Adrenal gland (tissue), 12 donors: ENCODE measurements around the gene PRKN. TPM values are rescaled to one million over a fixed set of nuclear protein-coding genes. Genes with fewer than 3 reads are reported as not detected.

Experiments used
- DNase-seq, 7 donors: peaks; one replicate each; pipeline ENCODE4 v3.0.0-alpha.2; 2019 to 2020
- H3K27ac ChIP-seq, 5 donors: fragments of 200-600 bp; sonication (generic) in 4 of 5; 1 replicate in 3 of 5; 2 replicates in 2 of 5; pipeline versions ENCODE4 v1.5.1 to v1.8.0; 2016 to 2020; ENCODE audit warnings: mild to moderate bottlenecking in 1 of 5
- H3K27me3 ChIP-seq: fragments of 200-600 bp; 2 replicates; pipeline ENCODE4 v1.8.0; 2021
- H3K36me3 ChIP-seq, 2 donors: fragments of 200-600 bp; replicated peaks in 1 of 2; 1 replicate in 1 of 2; 2 replicates in 1 of 2; pipeline versions ENCODE4 v1.5.1 to v1.8.0; 2018 to 2022
- H3K4me1 ChIP-seq, 2 donors: fragments of 200-600 bp; replicated peaks in 1 of 2; 1 replicate in 1 of 2; 2 replicates in 1 of 2; pipeline versions ENCODE4 v1.5.1 to v1.8.0; 2018 to 2021
- H3K4me3 ChIP-seq, 4 donors: fragments of 200-600 bp; sonication (generic) in 3 of 4; one replicate each; pipeline ENCODE4 v1.5.1; 2016 to 2018
- H3K9me3 ChIP-seq, 3 donors: fragments of 200-600 bp; sonication (generic) in 1 of 3; replicated peaks in 1 of 3; 1 replicate in 2 of 3; 2 replicates in 1 of 3; pipeline versions ENCODE4 v1.5.1 to v1.8.0; 2016 to 2021
- CTCF ChIP-seq, 6 experiments: fragments of 450-650 bp in 4 of 6; fragments of 200-600 bp in 2 of 6; sonication (generic) in 1 of 6; IDR thresholded peaks; 1 replicate in 5 of 6; 2 replicates in 1 of 6; pipeline versions ENCODE4 v1.5.1 to v1.8.0; 2016 to 2021; ENCODE audit warnings: antibody characterized with exemption in 6 of 6, mild to moderate bottlenecking in 2 of 6, moderate library complexity in 1 of 6
- POLR2A ChIP-seq, 2 donors: fragments of 450-650 bp; IDR thresholded peaks; one replicate each; pipeline ENCODE4 v1.6.1; 2017; ENCODE audit warnings: antibody characterized with exemption in 2 of 2, mild to moderate bottlenecking in 2 of 2, moderate library complexity in 1 of 2
- WGBS, 4 donors: extraction: QIAGEN DNeasy Blood & Tissue Kit in 2 of 4; methylation state at CpG; one replicate each; pipeline versions ENCODE4 v1.1.5 to v1.1.7; 2013 to 2017; 5-methylcytosine and 5-hydroxymethylcytosine counted together
- intact Hi-C, 2 donors: fragments of 100-400 bp; cut with DNase I; formaldehyde crosslinking; loops; one replicate each; pipeline versions ENCODE4 v1.14.1 to v1.15.0; 2022 to 2023
- polyA plus RNA-seq, 3 donors: library from polyadenylated mRNA; stranded (reverse); fragments of 200-250 nt in 2 of 3; fragments of 350-450 nt in 1 of 3; fragmentation: Illumina TruSeq in 1 of 3; extraction: RNeasy Lipid Tissue Mini Kit (QIAGEN cat#74804) in 1 of 3; gene quantifications; one replicate each; pipeline ENCODE4 v1.2.3, GENCODE V29; 2013 to 2014
- total RNA-seq, 9 donors: library from RNA; depleted of rRNA in 4 of 9; stranded (reverse); fragments of >200 nt in 4 of 9; fragments of 120-200 nt in 1 of 9; fragmentation: NEBNext Ultra II Directional in 1 of 9; extraction: Animal tissue kit (Norgen Biotek cat#: 25700) in 1 of 9; gene quantifications; one replicate each; pipeline versions ENCODE4 v1.1.0 to v1.2.4, GENCODE V29; 2013 to 2023
- donor health status: healthy with polysubstance abuse.
- donor health status: Bipolar disorder and iron deficiency.
- donor health status: DM: yes; HTN: yes; CAD: no.
- donor health status: DM: no; HTN: no; CAD: no.
- donor health status: DM: no; HTN: no; CAD: no.
- donor health status: DM: yes; HTN: yes; CAD: no.

Gene PRKN
- total and polyA plus RNA-seq, 12 donors = 1.9 to 159 (median 13.3) TPM

DNA sequence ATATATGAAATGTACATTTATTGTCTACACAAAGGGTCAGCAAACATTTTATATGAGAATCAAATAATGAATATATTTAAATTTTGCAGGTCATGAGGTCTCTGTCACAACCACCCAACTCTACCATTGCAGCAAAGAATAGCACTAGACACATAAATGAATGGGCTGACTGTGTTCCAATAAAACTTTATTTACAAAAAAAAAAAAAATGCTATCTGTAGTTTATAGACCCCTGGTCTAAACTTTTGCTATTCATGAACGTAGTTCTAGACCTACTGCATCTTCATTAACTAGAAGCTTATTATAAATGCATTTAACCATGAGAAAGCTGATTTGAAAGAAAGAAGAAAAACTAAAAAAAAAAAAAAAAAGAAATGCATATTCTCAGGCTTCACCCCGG lies 842.8 kb downstream of the PRKN start:
- Histone ChIP-seq H3K27ac (no peak overlapping the region), H3K4me3 (no peak overlapping the region), H3K9me3 (no peaks in the 10 kb centered on the region), H3K36me3 (no peaks in the 10 kb centered on the region), H3K4me1 (peaks cover 0 to 2% of the 10 kb centered on the region in 2 donors), H3K27me3 (no peaks in the 10 kb centered on the region)
- DNase-seq = no peak
- 50 to 91% (median 75%) methylated on average over 2 of the region's 2 CpGs for WGBS, 4 donors
- intact Hi-C loops = no loop called here
- TF ChIP-seq CTCF (IDR thresholded peaks at IDR 0.05) (no peak), POLR2A (IDR thresholded peaks at IDR 0.05) (no peak)

DNA sequence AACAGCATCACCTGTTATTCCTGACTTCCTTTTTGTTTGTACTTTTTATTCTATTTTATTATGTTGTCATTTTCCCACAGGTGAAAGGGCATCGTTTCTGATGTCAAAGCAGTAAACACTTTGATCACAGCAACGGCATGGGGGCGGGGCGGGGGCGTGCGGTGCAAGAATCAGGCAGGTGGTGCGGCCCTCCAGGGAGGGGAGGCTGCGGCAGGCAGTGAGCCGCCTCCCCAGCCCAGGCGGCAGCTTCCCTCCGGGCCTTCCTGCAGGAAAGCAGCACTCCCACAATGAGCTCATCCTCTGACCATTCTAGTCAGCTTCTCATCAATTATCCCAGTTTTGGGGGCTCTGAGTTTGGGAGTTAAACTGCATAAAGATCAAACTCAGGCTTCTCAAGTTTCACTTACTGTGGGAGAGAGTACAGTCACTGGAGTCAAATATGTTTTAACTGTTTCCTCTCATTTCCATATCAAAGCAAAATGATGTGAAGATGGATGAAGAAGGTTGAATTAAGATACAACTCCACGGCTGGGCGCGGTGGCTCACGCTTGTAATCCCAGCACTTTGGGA lies 845.3 kb downstream of the PRKN start:
- Histone ChIP-seq H3K4me3 (no peak overlapping the region), H3K4me1 (no peaks in the 10 kb centered on the region), H3K27ac (no peak overlapping the region), H3K9me3 (no peaks in the 10 kb centered on the region), H3K36me3 (no peaks in the 10 kb centered on the region), H3K27me3 (no peaks in the 10 kb centered on the region)
- TF ChIP-seq POLR2A (IDR thresholded peaks at IDR 0.05) = no peak
- no peak for TF ChIP-seq CTCF (IDR thresholded peaks at IDR 0.05)
- no peak for DNase-seq
- intact Hi-C loops = no loop called here
- 78 to 91% (median 85%) methylated on average over 12 to 15 of the region's 15 CpGs for WGBS, 4 donors

DNA sequence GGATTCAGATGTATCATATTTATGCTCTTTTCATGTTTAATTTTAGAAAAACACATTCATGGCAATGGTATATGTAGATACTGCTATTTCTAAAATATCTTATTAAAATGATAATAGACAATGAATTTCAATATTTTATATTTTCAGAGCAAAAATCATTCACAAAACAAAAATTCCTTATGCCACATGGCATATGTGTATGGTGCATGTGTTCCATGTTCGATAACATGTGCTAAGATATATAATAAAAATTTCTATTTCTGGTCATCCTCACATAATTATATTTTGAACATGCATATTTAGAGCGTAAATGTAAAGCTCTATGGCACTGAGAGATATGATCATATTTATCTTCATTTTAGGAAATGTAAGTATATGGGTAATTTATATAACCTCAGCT lies 847.5 kb downstream of the PRKN start:
- TF ChIP-seq CTCF (IDR thresholded peaks at IDR 0.05) (no peak), POLR2A (IDR thresholded peaks at IDR 0.05) (no peak)
- Histone ChIP-seq H3K4me3 (no peak overlapping the region), H3K27ac (no peak overlapping the region), H3K9me3 (no peaks in the 10 kb centered on the region), H3K27me3 (no peaks in the 10 kb centered on the region), H3K4me1 (no peaks in the 10 kb centered on the region), H3K36me3 (no peaks in the 10 kb centered on the region)
- DNase-seq = no peak
- 92 to 98% (median 95%) methylated on average over 2 of the region's 2 CpGs for WGBS, 4 donors
- intact Hi-C loops = no loop called here

DNA sequence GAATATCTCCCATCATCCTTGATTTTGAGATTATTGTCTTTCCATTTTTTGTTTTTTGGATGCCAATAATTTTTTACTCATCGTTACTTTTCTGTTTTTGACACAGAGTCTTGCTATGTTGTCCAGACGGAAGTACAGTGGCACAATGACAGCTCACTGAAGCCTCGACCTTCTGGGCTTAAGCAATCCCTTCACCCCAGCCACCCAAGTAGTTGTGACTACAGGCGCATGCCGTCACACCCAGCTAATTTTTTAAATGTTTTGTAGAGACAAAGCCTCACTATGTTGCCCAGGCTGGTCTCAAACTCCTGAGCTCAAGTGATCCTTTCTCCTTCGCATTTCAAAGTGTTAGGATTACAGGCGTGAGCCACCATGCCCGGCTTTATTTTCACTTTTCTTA lies 851.3 kb downstream of the PRKN start:
- Histone ChIP-seq H3K4me3 (no peak overlapping the region), H3K4me1 (no peaks in the 10 kb centered on the region), H3K36me3 (no peaks in the 10 kb centered on the region), H3K27ac (no peak overlapping the region), H3K9me3 (no peaks in the 10 kb centered on the region), H3K27me3 (no peaks in the 10 kb centered on the region)
- TF ChIP-seq POLR2A (IDR thresholded peaks at IDR 0.05) (no peak), CTCF (IDR thresholded peaks at IDR 0.05) (no peak)
- no peak for DNase-seq
- intact Hi-C loops = no loop called here
- WGBS, 4 donors = 91 to 93% (median 92%) methylated on average over 8 of the region's 8 CpGs
